Cerebellar cortex (tissue), 1 donor: Measurements from ENCODE around the gene NIPA2.
A peak's percentile ranks its signal among the peaks of the same experiment; 100 is the strongest.

Experiments
- DNase-seq: peaks from one replicate; pipeline ENCODE4 v3.0.0-alpha.2; 2015; ENCODE audit warnings: low spot score

The NIPA2 gene

DNA sequence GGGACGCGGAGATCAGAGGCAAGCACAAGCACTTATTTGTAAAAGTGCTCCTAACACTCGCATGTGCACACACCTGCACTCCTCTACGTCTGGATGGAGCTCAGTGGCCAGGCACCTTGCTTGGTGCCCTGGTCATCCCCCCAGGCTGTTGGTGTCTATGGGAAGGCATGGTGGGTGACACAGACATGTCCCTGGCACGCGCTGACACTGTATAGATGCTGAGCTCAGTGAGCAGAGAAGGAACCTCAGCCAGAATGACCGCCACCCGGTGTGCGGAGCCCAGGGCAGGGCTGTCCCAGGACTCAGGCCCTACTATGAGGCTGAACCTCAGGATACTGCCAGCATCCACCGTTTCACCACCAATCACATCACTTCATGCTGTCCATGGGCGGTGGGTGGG, 64.5 kb downstream of the NIPA2 start:
- no peak for DNase-seq

DNA sequence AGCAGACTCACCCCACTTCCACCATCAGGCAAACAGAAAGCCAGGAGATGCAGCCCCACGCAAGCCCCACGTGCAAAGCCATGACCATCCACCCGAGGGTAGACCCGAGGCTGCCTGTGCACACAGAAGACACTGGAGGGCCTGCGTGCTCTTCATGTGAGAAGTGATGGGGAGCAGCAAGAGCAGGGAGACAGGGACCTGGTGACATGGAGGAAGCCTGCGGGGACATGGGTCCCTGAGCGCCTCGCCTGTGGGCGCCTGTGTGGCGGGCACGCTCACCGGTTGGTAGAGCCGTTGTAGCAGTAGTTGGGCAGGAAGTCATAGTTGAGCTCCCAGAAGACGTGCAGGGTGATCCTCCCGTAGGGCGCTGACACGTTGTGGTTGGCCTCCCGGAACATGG, 65.0 kb downstream of the NIPA2 start:
- DNase-seq, result no peak

DNA sequence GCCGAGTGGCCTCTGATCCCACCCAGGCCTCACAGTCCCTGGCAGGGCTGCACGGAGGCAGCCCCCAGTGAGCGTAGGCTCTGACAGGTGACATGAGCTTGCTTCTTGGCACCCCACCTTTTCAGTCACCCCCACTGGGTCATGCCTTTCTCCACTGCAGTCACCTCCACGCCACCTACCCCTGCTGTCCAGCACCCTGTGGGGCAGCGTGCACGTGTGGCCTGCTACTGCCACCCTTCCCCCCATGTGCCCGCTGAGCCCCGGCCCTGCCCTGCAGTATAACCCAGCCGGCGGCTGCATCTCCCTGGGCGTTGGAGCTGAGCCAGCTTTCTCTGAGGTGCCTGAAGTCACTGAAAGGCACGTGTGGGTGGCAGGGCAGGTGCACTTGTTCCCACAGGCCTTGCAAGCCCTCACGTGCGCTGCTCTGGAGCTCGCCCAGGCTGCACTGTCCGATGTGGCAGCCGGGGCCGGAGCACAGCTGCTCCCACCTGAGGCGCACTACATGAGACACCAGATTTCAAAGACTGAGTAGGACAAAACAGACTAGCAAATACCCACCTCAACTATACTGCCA, 65.6 kb downstream of the NIPA2 start:
- peak; percentile 5 for DNase-seq

DNA sequence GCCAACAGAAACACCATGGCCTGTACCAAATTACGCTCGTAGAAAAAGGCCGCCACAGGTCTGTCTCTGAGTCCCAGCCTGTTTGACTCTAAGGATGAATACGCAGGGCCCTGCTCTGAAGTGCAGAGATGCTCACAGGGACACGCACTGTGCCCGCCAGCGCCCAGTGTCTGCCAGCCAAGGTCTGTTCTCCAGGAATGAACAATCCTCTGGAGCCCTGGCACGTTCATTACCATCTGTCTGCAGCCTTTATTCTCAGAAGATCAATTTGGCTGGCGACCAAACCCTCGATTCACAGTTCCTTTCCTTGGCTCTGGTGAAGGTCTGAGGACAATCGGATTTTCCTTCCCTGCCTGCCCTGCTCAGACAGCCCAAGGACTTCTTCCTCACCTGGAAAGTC, 66.3 kb downstream of the NIPA2 start:
- peak; percentile 86 for DNase-seq

DNA sequence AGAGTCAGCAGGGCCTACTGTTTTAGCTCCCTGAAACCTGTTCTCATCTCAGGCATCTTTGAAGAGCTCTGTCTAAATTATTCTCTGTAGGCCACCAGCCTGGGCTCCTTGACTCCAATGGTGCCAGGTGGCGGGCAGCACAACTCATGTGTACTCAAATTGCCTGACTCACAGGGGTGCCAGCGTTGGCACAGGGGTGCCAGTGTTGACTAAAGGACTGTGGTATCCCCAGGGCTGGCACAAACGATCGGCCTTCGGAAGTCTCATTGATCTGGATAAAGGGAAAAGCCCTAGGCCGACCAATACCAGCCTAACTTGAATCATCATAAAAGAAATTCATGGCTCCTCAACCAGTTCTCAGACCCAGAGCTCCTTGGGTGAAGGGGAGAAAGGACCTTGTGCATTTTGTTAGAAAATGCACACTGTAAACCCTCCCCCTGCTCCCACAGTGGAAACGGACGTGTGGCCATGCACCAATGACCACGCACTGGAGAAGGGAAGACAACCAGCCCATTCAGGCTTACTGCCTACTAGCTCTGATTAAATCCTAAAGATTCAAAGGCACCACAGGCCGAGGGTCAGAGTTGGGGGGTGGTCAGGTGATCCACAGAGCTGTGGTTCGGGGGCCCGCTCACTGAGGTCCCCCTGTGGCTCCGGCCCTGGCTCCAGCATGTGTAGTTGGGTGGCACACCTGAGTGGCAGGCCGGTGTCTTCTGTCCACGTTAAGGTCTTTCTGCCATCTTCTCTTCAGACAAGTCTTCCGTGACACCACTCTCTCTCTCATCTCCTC, 68.9 kb downstream of the NIPA2 start:
- no peak for DNase-seq

DNA sequence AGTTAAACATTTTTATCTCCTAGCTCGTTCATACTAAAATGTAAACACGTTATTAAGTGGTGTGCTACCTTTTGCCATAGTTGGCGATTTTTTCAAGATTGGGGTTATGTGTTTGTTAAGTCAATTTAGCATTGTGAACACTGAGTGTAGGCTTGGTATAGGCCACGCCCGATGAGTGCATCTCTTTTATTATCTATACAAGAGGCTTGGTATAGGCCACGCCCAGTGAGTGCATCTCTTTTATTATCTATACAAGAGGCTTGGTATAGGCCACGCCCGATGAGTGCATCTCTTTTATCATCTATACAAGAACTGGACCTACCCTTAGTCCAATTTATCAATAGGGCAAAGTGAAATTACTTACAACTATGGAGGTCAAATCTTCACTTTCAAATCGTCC, 70.4 kb downstream of the NIPA2 start:
- DNase-seq, result no peak

DNA sequence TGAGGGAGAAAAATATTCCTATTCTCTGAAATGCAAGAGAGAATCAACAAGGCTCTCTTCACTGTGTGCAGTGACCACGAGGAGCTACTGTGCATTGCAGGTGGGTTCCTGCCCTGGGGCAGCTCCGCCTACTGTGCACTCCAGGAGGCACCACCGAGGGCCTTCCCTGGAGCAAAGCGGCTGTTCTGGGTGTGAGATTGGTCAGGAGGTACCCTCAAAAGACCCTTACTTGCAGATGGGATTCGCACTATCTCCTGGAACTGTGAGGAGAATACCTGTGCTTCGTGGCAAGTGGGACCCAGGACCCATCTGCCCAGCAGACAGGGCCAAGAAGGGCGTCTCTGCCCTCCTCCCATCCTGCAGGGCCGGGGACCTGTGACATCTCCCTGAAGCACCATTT, 72.8 kb downstream of the NIPA2 start:
- no peak for DNase-seq

DNA sequence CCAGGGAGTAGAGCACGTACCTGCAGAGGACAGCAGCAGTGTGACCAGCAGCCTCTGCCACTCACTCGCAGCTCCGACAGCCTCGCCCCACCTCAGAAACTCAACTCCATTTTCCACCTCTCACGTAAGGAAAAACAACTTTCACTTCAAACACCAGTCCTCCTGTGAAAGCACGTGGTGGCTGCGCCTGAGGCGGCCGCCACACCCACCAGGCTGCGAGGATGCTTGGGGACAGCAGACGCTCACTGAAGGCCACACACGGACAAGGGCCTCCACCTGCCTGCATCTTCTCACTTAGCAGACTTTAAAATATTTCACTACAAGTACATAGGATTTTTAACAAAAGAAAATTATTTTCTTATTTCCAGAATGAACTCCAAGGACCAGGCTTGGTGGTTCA, 73.8 kb downstream of the NIPA2 start:
- DNase-seq, result no peak

DNA sequence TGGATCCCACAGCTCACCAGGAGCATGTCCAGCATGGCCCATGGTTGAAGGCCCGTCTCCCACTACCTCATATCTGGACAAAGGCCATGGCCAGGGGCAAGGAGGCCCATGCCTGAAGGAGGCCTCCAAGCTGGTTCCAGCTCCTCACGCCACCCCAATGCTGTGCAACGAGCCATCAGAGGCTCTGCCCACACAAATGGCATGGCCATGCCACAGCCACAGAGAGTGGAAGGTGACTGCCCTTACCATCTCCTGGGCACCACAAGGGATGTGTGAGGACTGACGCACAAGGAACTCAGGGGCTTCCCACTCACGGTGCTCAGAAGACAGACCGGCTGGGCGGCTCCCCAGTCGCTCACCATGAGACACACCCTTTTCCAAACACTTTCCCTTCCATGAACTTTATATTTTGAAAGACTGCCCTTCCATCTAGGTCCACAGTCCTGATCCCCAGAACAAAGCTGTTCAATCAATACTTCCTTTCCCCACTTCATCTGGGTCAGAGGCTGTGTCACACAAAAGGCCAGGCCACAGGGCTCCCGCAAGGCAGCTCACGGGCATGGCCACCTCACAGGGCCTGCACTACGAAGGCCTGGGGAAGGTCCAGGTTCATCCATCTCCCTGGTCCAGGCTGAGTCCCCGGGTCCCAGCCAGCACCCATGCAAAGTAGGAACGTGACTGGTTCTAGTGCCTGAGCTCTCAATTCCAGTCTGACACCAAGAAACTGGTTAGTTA, 75.3 kb downstream of the NIPA2 start:
- DNase-seq, result no peak

DNA sequence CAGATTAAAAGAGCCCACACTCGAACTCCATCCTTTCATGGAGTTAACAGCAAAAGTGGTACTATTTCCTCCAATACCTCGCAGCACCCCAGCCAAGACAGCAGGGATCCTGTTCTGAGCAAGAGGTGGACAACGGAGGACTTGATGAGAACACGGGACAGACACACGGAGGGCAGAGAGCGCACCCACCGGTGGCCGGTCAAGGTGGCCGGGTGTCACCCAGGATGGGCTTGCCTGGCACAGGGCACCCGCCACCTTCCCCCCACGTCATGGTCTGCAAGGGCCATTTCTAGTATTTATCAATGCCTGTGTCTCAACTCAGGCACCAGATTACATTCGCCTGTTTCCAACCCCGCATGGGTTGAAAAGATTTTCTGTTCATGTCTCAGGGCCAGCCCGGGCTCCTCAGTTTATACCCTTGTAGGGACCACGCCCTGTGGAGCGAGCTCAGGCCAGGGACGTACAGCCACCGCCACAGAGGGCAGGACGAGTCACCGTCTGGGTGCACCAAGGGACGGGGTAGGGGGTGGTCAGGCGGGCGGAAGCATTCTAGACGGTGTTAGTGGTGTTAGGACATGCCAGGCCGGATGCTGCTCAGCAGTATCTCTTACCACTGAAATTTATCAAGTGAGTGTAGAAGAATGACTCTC, 77.5 kb downstream of the NIPA2 start:
- DNase-seq, result no peak

DNA sequence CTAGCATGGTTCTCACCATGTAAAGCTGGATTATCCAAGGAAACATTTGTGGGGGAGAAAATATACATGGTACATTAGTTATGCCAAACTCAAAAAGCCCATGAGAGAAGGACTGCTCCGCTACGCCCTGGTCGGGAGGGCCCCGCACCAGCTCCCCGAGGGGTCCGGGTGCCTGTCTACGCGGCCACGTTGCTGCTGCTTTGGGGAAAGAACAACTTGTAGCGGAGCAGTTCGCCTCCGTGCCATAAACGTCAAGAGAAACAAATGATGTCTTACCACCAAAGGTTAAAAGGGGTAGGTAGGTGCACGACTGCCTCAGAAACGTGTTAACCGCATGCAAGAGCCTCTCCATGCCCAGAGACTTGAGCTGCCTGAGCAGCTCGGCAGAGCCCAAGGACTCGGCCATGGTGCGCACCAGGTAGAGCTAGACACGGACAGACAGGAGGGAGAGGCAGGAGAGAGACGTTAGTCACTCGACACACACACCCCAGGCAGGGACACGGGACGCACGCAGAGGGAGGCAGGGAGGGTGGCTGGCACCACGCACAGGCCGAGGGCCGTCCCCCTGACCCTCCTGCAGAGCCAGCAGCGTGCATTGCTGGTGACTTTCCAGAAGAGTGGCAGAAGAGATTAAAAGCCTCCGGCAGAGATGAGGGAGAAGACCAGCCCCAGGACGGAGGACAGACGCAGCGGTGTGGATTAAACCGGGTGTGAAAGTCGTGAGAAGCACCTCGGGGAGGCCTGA, 78.3 kb downstream of the NIPA2 start:
- DNase-seq, result no peak

DNA sequence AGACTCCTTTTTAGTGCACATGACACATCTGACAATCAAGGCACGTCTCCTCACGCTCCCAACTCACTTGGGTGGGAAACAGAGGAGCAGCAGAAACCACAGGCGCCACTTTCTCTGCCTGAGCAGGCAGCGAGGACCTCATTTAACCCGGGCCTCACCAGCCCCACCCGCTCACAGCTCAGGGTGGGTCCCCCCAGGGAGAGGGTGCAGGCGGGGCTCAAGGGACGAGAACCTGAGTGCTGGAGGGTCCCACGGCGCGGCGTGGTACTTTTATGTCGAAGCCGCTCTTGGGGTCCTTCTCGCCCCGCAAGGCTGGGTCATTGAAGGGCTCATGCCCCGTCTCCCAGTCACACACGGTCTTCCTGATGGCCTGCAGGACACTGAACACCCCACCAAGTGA, 79.1 kb downstream of the NIPA2 start:
- DNase-seq, result no peak
